GM19372 (cell line): ENCODE measurements around the gene GDF15.
A peak's percentile ranks its signal among the peaks of the same experiment; 100 is the strongest.
"Not testable (repeated sequence)": the region's sequence is repeated elsewhere in the genome, so short reads cannot be mapped to it uniquely, and the experiment has no call there.

Experiments used
- ATAC-seq: cut with Tn5 transposase; IDR thresholded peaks from one replicate; pipeline ENCODE4 v1.9.1; 2021; ENCODE audit warnings: mild to moderate bottlenecking, low read depth, moderate library complexity; ENCODE audit not compliant: unreplicated experiment

Gene GDF15

GRCh38 chr19:18362934-18363542 is 22.9 kb upstream of the GDF15 start:
- ATAC-seq: no peak

- no peak for ATAC-seq
Measured at GRCh38 chr19:18363787-18364186, 22.2 kb upstream of the GDF15 start.

DNA sequence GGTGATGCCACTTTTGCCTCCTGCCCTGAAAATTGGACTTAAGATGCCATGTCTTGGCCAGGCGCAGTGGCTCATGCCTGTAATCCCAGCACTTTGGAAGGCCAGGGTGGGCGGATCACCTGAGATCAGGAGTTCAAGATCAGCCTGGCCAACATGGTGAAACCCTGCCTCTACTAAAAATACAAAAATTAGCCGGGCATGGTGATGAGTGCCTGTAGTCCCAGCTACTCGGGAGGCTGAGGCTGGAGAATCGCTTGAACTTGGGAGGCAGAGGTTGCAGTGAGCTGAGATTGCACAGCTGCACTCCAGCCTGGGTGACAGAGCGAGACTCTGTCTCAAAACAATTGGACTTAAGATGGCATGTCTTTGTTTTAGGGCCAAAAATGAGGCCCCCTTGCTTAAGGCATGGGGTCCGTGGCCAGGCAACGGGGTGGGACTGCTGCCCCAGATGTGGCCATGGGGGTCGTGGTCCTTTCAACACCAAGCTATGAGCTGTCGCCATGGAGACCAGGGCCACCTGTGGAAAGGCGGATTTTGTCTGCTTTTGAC is 21.6 kb upstream of the GDF15 start:
- ATAC-seq: not testable (repeated sequence)

- ATAC-seq: no peak
Measured at GRCh38 chr19:18364826-18365528, 21.0 kb upstream of the GDF15 start.

DNA sequence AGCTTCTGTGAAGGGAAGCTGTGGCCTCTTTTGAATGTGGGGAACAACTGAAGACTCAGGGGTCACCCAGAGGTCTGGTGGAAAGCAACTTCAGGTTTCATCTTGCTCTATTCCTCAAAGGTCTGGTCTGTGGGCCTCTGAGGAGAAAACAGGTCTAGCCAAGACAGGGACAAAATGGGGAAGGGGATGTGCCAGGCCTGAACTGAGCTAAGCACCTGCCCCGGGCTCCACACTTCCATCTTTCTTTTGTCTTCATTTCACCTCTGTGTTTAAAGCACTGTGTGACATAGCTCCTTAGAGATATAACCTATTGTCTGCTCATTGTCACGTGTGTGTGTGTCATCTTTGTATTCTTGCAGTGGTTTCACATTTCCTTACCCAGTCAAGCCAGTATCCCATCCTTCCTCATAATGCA is 19.9 kb upstream of the GDF15 start:
- no peak for ATAC-seq

DNA sequence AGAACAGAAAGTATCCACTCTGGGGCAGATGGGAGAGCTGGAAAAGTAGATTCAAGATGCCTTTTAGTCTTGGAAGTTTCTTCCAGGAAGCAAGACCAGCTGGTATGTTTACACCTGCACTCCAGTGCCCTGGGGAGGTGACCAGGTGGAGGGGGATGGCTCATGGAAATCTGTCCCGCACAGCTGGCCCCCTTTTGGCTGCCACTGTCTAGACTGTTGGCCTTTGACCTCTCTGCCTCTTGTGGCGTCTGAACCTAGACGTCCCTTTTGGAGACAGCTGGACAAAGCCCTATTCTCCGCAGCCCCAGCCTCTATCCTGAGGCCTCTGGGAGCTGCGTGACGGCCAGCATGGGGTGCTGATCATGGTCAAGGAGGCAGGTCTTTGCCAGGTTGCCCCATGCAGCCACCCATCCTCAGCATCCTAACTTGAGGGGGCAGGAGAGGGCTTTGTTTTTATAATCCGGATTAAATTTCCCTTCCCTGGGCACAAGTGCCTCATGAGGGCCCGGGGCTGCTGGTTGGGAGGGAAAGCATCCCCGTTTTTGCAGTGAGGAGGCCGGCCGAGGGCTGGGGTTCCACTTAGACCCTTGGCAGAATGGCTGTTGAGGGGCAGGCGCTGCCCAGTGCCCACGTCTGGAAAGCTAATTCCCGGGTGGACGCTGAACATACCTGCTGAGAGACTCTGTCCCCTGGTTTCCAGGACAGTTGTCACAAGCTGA is 17.3 kb upstream of the GDF15 start:
- no peak for ATAC-seq

DNA sequence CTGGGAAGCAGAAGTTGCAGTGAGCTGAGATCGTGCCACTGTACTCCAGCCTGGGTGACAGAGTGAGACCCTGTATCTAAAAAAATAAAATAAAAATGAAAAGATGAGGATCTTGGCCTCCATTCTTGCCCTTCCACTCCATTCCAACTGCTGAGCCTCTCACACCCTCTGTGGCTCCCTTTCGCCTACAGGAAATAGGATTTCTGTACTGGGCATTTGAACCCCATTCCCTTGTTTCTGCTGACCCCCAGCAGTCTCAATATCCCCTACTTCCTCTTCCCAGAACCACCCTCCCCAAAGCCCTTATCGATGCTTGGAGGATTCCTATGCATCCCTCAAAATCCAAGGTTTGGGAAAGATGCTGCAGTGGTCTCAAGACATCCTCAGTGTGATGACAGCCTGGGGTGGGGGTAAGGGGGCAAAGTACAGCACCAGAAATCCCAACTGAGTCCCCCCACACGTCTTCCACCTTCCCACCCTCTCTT is 12.5 kb upstream of the GDF15 start:
- no peak for ATAC-seq

- peak; percentile 93 for ATAC-seq
Measured at GRCh38 chr19:18373892-18374629, 11.9 kb upstream of the GDF15 start.

- no peak for ATAC-seq
Measured at GRCh38 chr19:18377026-18377425, 8.9 kb upstream of the GDF15 start.

GRCh38 chr19:18379803-18380747 is 5.9 kb upstream of the GDF15 start:
- no peak for ATAC-seq

DNA sequence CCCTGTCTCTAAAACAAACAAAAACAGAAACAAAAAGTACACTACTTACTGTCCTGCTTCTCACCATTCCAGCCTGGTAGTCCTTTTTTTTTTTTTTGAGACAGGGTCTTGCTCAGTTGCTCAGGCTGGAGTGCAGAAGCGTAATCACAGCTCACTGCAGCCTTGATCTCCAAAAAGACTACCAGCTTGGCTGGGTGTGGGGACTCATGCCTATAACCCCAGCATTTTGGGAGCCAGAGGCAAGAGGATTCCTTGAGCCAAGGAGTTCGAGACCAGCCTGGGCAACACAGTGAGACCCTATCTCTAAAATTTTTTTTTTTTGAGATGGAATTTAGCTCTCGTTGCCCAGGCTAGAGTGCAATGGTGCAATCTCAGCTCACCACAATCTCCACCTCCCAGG is 5.1 kb upstream of the GDF15 start:
- ATAC-seq: no peak

GRCh38 chr19:18383622-18384021 is 2.3 kb upstream of the GDF15 start:
- not testable (repeated sequence) for ATAC-seq

- no peak for ATAC-seq
Measured at GRCh38 chr19:18384775-18385174, 1.2 kb upstream of the GDF15 start.

DNA sequence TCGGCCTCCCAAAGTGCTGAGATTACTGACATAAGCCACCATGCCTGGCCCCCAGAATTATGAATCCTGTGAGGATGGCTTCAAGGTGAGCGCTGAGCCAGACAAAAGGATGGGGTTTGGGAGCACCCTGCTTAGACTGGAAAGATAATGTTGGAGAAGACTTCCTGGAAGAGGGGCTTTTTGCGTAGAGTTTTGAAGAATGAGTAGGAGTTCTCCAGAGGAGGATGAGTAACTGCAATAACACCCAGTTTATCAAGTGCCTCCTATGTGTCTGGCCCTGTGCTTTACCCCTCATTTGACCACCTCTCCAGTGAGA is 641 bp upstream of the GDF15 start:
- no peak for ATAC-seq

DNA sequence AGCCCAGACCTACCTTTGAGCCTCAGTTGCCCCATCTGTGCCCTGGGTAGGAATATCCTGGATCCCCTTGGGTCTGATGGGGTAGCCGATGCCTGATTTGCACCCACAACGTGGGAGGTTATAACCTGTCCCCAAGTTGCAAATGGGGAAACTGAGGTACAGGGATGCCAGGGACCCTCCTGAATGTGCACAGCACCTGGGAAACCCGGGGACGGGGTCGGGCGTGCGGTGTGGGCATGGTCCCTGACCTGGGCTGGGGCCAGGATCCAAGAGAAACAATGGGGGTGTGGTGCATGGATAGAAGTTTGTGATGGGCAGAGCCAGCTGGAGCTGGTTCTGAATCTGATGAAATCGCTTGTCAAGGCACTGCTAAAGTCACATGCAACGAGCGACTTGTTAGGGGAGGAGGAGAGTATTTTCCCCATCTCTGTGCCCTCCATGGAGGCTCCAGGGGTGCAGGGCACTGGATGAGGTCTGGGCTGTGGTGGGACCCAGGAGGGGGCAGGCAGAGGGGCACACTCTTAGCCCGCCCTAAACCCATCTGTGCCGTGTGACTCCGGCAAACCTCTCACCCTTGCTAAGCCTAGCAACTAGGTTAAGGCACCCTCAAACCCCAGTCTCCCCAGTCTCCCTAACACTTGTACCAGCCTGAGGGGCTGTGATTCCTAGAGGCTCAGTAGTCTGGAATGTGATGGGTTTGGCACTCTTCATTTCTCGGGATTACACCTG is 749 bp downstream of the GDF15 start:
- no peak for ATAC-seq

GRCh38 chr19:18388100-18388959 is 2.4 kb downstream of the GDF15 start:
- ATAC-seq: peak; percentile 75

GRCh38 chr19:18388960-18389725 is 3.2 kb downstream of the GDF15 start:
- ATAC-seq: no peak
